Kasumi-1 (cell line): ENCODE results near the gene CYP3A4.
"Not testable (repeated sequence)": the region's sequence is repeated elsewhere in the genome, so short reads cannot be mapped to it uniquely, and the experiment has no call there.

Experiments
- DNase-seq, 2 experiments: peaks; one replicate each; lab custom pipeline; 2025; lab: John Stamatoyannopoulos, UW

CYP3A4 gene

DNA sequence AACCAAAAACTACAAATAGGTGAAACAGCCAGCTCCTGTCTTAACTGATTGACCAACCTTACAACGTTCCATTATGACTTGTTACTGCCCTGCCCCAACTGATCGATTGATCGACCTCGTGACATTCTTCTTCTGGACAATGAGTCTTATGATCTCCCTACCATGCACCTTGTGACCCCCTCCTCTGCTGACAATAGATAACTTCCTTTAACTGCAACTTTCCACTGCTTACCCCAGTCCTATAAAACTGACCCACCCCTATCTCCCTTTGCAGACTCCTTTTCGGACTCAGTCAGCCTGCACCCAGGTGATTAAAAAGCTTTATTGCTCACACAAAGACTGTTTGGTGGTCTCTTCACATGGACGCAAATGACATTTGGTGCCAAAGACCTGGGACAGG is 60.8 kb downstream of the CYP3A4 start:
- not testable (repeated sequence) for DNase-seq

DNA sequence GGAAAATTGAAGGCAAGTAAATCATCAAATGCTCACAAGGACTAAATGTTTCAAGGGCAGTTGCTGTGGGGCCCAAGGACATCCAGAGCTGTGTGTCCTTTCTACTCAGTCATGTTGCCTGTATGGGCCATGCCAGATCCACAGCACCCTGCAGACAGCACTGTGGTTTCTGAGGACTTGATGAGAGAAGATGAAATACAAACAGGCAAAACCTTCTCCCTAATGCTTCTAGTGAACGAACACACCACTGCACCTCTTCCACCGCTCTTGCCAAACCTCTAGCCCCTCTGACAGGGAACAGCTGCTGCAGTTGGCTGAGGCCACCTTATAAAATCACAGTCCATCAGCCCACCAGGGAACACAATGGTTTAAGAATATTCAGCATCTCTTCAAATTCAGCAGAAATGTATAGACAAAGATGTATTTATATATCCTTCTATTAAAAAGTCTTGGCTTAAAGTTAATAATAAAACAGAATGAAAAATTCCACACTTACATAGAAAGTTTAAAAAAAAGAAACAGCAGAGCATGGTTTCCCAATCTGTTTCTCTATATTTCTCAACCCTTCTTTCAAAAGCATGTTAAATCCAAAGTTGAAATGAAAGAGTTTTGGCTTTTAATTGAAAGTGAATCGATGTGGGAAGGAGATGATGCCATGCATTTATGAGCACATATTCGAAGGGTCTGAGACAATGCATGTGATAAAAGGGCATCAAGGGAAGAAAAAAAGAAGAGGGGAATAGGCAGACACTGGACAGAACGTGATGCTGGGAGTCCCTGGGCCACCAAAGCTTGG is 63.0 kb downstream of the CYP3A4 start:
- no peak for DNase-seq

DNA sequence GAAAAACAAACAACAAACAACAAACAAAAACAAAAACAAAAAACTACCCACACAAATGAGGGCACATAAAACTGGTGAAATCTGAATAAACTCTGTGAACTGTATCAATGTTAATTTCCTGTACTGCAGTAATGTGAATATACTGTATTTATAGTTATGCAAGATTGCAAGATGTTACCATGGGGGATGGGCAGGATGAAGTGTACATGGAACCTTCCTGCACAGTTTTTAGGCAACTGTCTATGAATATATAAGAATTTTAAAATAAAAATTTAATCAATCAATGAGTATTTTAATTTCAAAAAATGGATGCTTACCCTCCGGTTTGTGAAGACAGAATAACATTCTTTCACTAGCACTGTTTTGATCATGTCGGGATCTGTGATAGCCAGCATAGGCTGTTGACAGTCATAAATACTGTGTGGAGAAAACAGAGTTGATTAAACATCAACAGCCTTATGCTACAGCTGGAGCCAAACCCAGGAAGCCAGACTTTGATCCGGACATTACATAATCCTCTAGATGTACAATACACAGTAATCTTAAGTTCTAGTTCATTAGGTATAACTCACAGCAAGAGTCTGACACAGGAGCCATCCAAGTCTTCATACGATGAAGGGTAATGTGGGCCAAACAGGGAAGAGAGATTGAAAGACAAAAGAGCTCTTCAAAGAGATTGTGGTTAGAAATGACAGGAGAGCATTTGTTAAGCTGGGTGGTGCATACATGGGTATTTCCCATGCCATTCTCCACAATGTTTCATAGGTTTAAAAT is 63.8 kb downstream of the CYP3A4 start:
- no peak for DNase-seq

DNA sequence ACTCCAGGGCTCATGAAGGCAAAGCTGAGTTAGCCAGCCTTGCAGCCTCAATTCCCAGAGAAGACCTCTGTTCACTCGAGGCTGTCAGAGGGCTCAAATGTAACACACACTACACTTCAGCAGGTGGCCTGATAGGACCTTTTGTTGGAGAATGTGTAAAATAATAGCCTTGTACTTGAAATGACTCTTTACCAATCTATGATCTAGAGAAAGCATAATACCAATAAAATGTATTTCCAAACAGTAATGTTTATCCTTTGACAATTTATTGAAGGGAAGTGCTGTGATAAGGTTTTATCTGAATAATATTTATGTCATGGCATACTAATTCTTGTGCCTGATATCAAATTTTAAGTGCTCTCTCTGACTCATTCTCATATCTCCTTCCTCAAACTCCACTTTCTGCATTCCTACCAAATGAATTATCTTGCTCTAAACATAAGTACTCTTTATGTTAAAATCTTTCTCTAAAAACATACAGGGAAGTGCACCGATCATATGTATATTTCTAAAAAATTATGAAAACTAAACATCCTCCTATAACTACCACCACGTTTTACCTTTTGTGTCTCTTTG is 69.9 kb downstream of the CYP3A4 start:
- no peak for DNase-seq

DNA sequence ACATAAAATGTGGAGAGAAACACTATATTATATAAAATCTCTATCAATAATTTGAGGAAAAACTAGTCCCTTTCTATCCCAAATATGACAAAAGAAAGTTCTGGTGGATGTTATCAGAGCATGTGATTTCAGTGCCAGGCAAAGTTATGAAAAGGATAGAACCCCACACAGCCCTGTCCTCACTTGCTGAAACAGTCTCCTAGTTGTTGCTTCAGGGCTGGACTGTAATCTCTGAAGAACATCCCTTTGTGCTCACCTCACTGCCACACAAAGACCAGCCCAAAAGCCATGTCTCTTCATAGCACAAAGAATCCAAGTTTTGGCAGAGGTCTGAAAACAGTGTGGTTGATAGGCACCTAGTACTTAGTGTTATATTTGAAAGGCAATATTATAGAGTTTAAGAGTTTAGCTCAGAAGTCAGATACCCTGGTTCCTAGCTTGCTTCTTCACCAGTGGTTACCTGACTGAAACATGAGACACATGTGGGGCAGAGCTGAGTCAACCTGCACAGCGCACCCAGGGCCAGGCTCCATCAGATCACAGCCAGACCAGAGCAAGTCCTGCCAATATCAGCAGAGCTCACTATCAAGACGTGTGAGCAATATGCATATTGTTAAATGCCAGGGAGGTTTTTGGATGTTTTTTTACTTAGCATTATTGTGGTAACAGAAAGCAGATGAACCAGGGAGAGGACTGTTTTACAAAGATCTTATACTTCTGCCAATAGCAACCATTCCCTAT is 74.0 kb downstream of the CYP3A4 start:
- no peak for DNase-seq

DNA sequence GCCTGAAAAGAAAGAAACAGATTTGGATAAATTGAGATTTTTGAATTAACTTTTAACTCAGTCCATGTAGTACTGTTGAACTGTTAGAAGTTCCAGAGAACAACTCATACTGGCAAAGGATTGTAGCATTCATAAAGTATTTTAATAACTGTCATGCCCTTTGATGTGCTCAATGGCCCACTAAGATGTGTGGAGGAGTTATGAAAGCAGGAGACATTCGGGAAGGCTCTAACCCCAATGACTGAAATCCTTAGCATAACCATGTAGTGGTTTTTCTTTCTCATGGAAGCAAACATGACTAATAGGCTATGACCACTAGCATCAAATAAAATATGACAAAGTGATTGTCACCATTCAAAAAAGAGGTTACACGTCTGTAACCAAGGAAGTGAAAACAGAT is 74.7 kb downstream of the CYP3A4 start:
- no peak for DNase-seq

DNA sequence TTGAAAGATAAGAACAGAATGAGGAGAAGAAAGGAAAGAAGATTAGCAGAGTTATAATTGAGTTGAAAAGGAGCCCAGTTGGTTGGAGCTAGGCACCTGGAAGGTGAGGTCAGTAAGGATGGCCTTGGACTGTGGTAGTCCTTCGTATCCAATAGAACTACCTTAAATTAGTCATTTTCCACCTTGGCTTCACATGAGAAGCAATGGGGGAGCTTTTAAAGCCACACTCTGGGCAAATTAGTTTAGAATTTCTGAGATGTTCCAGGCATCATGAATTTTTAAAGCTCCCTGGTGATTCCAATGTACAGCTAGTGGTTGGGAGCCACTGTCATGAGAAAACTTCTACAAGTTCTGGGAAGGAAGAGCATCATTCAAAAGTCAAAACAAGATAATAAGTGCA is 76.9 kb downstream of the CYP3A4 start:
- no peak for DNase-seq
